GM23338 (cell line): ENCODE measurements around the gene TANGO6. TPM values are rescaled to one million over a fixed set of nuclear protein-coding genes. Genes with fewer than 3 reads are reported as not detected.

Experiments used
- ATAC-seq: fragments of 200-7000 bp; cut with Tn5 transposase; 3 replicates; pipeline ENCODE4 v1.9.1; 2020
- DNase-seq: peaks from one replicate; pipeline ENCODE4 v3.0.0-alpha.2; 2015; ENCODE audit warnings: low spot score
- H2AFZ ChIP-seq: fragments of 200-600 bp; sonication (generic); 2 replicates; pipeline ENCODE4 v1.8.0; 2016; ENCODE audit warnings: antibody characterized with exemption, mild to moderate bottlenecking, moderate library complexity
- H3F3A ChIP-seq: fragments of 200-600 bp; sonication (generic); replicated peaks from 2 replicates; pipeline ENCODE4 v1.8.0; 2017; ENCODE audit warnings: antibody characterized with exemption, mixed run types, low read depth
- H3K27ac ChIP-seq: fragments of 200-600 bp; sonication (generic); 2 replicates; pipeline ENCODE4 v1.6.1; 2016; ENCODE audit warnings: low read depth
- H3K27me3 ChIP-seq: fragments of 200-600 bp; sonication (generic); 2 replicates; pipeline ENCODE4 v1.8.0; 2016; ENCODE audit warnings: mild to moderate bottlenecking, mixed run types, moderate library complexity; ENCODE audit not compliant: insufficient read depth
- H3K36me3 ChIP-seq: fragments of 200-600 bp; sonication (generic); 2 replicates; pipeline ENCODE4 v1.8.0; 2016; ENCODE audit warnings: mild to moderate bottlenecking; ENCODE audit not compliant: insufficient read depth
- H3K4me1 ChIP-seq: fragments of 200-600 bp; sonication (generic); 2 replicates; pipeline ENCODE4 v1.8.0; 2016; ENCODE audit warnings: mild to moderate bottlenecking, moderate library complexity; ENCODE audit not compliant: insufficient read depth
- H3K4me2 ChIP-seq: fragments of 200-600 bp; sonication (generic); 2 replicates; pipeline ENCODE4 v1.7.1; 2017; ENCODE audit warnings: mixed run types
- H3K4me3 ChIP-seq: fragments of 200-600 bp; sonication (generic); 2 replicates; pipeline ENCODE4 v1.6.1; 2016; ENCODE audit warnings: mixed run types
- H3K79me2 ChIP-seq: fragments of 200-600 bp; sonication (generic); replicated peaks from 2 replicates; pipeline ENCODE4 v1.8.0; 2017; ENCODE audit warnings: mild to moderate bottlenecking; ENCODE audit not compliant: insufficient read depth
- H3K9me2 ChIP-seq: fragments of 200-600 bp; sonication (generic); 2 replicates; pipeline ENCODE4 v1.8.0; 2017; ENCODE audit not compliant: insufficient read depth
- H4K20me1 ChIP-seq: fragments of 200-600 bp; sonication (generic); replicated peaks from 2 replicates; pipeline ENCODE4 v1.8.0; 2017; ENCODE audit warnings: mild to moderate bottlenecking; ENCODE audit not compliant: insufficient read depth
- H3K27ac Mint-ChIP-seq: 2 replicates; pipeline ENCODE4 v1.8.0; 2020; ENCODE audit warnings: inconsistent platforms, mild to moderate bottlenecking, moderate library complexity, mixed read lengths
- H3K27me3 Mint-ChIP-seq: 3 replicates; pipeline ENCODE4 v1.8.0; 2022; ENCODE audit warnings: low read depth, mild to moderate bottlenecking, moderate library complexity, mixed read lengths, inconsistent platforms; ENCODE audit not compliant: insufficient read depth, poor library complexity
- H3K36me3 Mint-ChIP-seq: 3 replicates; pipeline ENCODE4 v1.8.0; 2021; ENCODE audit warnings: low read depth, mild to moderate bottlenecking, inconsistent platforms, moderate library complexity, mixed read lengths
- H3K4me1 Mint-ChIP-seq: 3 replicates; pipeline ENCODE4 v1.8.0; 2020; ENCODE audit warnings: mild to moderate bottlenecking, inconsistent platforms, mixed read lengths
- H3K4me3 Mint-ChIP-seq: 3 replicates; pipeline ENCODE4 v1.8.0; 2021; ENCODE audit warnings: moderate library complexity, mild to moderate bottlenecking, inconsistent platforms, mixed read lengths
- H3K9me3 Mint-ChIP-seq: 3 replicates; pipeline ENCODE4 v1.8.0; 2020; ENCODE audit warnings: moderate library complexity, mild to moderate bottlenecking, inconsistent platforms, mixed read lengths
- CREB1 ChIP-seq: fragments of 250-450 bp; sonication (Bioruptor Pico); IDR thresholded peaks from 2 replicates; pipeline ENCODE4 v1.5.0; 2020; ENCODE audit warnings: low read depth, mild to moderate bottlenecking, moderate library complexity
- CTCF ChIP-seq, 2 experiments: fragments of 200-600 bp in 1 of 2; sonication (generic) in 1 of 2; conservative IDR thresholded peaks; 2 replicates each; pipeline versions ENCODE4 v1.5.1 to v1.6.1; 2016 to 2017; ENCODE audit warnings: antibody characterized with exemption in 2 of 2, low read depth in 2 of 2, mild to moderate bottlenecking in 2 of 2, moderate library complexity in 1 of 2
- EZH2 ChIP-seq: fragments of 200-600 bp; sonication (generic); IDR thresholded peaks from one replicate; pipeline ENCODE4 v1.8.0; 2017; ENCODE audit warnings: antibody characterized with exemption, mild to moderate bottlenecking, low read depth; ENCODE audit not compliant: unreplicated experiment
- EZH2phosphoT487 ChIP-seq: fragments of 200-600 bp; sonication (generic); IDR thresholded peaks from one replicate; pipeline ENCODE4 v1.8.1; 2018; ENCODE audit warnings: antibody characterized with exemption; ENCODE audit not compliant: unreplicated experiment
- NANOG ChIP-seq: IDR thresholded peaks from 2 replicates; pipeline ENCODE4 v1.6.1; 2016; ENCODE audit warnings: antibody characterized with exemption, borderline replicate concordance
- POLR2AphosphoS5 ChIP-seq: IDR thresholded peaks from 2 replicates; pipeline ENCODE4 v1.6.1; 2016; ENCODE audit warnings: antibody characterized with exemption, low read depth
- REST ChIP-seq: IDR thresholded peaks from one replicate; pipeline ENCODE4 v1.6.1; 2018; ENCODE audit warnings: antibody characterized with exemption; ENCODE audit not compliant: unreplicated experiment
- STAT1 ChIP-seq: IDR thresholded peaks from one replicate; pipeline ENCODE4 v1.6.1; 2016; ENCODE audit warnings: antibody characterized with exemption; ENCODE audit not compliant: unreplicated experiment
- ZNF114 ChIP-seq: fragments of 250-450 bp; sonication (Bioruptor Pico); IDR thresholded peaks from 2 replicates; pipeline ENCODE4 v1.5.0; 2020; ENCODE audit warnings: mild to moderate bottlenecking, moderate library complexity
- ZNF331 ChIP-seq: fragments of 250-450 bp; sonication (Bioruptor Pico); IDR thresholded peaks from 2 replicates; pipeline ENCODE4 v1.5.0; 2020; ENCODE audit warnings: low read depth, mild to moderate bottlenecking, moderate library complexity
- polyA plus RNA-seq: library from polyadenylated mRNA; unstranded; fragments of >200 nt; fragmentation: Nextera tagmentation; extraction: Ambion mirVana; gene quantifications from 2 replicates; pipeline ENCODE4 v1.2.1, GENCODE V29; 2016
- total RNA-seq: library from RNA; depleted of rRNA; stranded (reverse); fragments of >200 nt; shearing (Covaris generic); gene quantifications from 2 replicates; pipeline ENCODE4 v1.2.3, GENCODE V29; 2014
- TF ChIP-seq, protein P1 (sequence below): fragments of 250-450 bp; sonication (Bioruptor Pico); IDR thresholded peaks from 2 replicates; pipeline ENCODE4 v1.5.0; 2020; ENCODE audit warnings: mild to moderate bottlenecking, moderate library complexity
- TF ChIP-seq, protein P2 (sequence below): IDR thresholded peaks from 2 replicates; pipeline ENCODE4 v1.6.1; 2016; ENCODE audit warnings: antibody characterized with exemption

Gene TANGO6
- total and polyA plus RNA-seq, 2 experiments from 2014 or later = 7.2 to 23.2 TPM

DNA sequence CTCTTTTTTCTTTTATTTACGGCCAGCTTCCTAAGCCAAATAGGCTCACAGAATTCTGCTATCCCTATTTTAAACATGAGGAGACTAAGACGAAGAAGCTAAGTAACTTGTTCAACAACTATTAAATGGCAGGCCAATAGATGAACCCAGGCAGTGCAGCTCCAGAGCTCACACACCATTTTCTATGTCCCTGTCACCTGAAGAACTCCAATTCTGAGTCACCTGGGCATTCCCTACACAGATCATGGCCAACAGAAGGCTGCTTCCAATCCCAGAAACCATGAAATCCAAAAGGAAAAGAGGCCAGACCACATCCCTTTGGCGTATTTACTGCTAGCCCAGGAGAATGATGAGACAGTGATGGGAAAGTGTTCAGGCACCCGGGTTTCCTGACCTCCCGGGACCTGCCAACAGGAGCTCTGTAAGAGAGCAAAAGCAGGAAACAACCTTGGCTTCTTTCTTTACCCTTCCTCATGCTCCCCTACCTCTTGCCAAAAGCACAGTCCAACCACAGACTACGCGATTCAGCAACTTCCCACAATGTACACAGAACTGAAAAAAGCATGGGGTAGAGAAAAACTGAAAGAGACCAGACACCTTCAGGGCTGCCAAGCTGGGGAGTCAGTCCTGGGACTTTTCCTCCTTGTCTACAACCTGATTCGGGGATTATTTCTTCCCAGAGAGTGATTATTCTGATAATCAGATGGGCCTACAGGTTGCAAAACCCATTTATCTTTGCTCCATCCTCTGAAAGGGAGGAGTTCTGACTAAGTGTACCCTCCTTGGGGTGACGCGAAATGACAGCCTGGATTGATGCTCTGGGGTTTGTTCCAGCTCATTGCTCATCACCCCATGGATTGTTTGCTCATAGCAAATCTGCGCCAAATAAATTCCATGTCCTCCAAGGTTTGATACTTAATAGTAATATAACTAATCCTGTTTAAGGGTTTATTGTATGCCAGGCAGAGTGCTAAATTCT, 214.4 kb downstream of the TANGO6 start:
- no peaks in the 10 kb centered on the region for H3K27me3 ChIP-seq
- DNase-seq (no peak), ATAC-seq (peak; percentile 38; the same call in 1 of the 3 replicates)
- no peaks in the 10 kb centered on the region for H4K20me1 ChIP-seq
- H3K27ac Mint-ChIP-seq = peak overlapping the region; percentile 26; the same call in 1 of the 2 replicates
- H3K9me3 Mint-ChIP-seq = no peaks in the 10 kb centered on the region
- no peak overlapping the region for H3K4me2 ChIP-seq
- no peaks in the 10 kb centered on the region for H3K9me2 ChIP-seq
- 0 out of 2 replicates have a peak, but pooled peaks cover 2% of the 10 kb centered on the region for H3F3A ChIP-seq
- H3K36me3 Mint-ChIP-seq = no peaks in the 10 kb centered on the region
- TF ChIP-seq REST (no peak), EZH2phosphoT487 (no peak), NANOG (no peak), STAT1 (no peak), ZNF114 (CRISPR knock-in tag) (no peak), POLR2AphosphoS5 (no peak), CTCF (conservative IDR thresholded peaks at IDR 0.05; ENCODE audit: low read depth in 2 of 2) (no peak), EZH2 (no peak), CREB1 (CRISPR knock-in tag) (no peak), ZNF331 (CRISPR knock-in tag) (no peak)
- TF ChIP-seq, protein P1, sequence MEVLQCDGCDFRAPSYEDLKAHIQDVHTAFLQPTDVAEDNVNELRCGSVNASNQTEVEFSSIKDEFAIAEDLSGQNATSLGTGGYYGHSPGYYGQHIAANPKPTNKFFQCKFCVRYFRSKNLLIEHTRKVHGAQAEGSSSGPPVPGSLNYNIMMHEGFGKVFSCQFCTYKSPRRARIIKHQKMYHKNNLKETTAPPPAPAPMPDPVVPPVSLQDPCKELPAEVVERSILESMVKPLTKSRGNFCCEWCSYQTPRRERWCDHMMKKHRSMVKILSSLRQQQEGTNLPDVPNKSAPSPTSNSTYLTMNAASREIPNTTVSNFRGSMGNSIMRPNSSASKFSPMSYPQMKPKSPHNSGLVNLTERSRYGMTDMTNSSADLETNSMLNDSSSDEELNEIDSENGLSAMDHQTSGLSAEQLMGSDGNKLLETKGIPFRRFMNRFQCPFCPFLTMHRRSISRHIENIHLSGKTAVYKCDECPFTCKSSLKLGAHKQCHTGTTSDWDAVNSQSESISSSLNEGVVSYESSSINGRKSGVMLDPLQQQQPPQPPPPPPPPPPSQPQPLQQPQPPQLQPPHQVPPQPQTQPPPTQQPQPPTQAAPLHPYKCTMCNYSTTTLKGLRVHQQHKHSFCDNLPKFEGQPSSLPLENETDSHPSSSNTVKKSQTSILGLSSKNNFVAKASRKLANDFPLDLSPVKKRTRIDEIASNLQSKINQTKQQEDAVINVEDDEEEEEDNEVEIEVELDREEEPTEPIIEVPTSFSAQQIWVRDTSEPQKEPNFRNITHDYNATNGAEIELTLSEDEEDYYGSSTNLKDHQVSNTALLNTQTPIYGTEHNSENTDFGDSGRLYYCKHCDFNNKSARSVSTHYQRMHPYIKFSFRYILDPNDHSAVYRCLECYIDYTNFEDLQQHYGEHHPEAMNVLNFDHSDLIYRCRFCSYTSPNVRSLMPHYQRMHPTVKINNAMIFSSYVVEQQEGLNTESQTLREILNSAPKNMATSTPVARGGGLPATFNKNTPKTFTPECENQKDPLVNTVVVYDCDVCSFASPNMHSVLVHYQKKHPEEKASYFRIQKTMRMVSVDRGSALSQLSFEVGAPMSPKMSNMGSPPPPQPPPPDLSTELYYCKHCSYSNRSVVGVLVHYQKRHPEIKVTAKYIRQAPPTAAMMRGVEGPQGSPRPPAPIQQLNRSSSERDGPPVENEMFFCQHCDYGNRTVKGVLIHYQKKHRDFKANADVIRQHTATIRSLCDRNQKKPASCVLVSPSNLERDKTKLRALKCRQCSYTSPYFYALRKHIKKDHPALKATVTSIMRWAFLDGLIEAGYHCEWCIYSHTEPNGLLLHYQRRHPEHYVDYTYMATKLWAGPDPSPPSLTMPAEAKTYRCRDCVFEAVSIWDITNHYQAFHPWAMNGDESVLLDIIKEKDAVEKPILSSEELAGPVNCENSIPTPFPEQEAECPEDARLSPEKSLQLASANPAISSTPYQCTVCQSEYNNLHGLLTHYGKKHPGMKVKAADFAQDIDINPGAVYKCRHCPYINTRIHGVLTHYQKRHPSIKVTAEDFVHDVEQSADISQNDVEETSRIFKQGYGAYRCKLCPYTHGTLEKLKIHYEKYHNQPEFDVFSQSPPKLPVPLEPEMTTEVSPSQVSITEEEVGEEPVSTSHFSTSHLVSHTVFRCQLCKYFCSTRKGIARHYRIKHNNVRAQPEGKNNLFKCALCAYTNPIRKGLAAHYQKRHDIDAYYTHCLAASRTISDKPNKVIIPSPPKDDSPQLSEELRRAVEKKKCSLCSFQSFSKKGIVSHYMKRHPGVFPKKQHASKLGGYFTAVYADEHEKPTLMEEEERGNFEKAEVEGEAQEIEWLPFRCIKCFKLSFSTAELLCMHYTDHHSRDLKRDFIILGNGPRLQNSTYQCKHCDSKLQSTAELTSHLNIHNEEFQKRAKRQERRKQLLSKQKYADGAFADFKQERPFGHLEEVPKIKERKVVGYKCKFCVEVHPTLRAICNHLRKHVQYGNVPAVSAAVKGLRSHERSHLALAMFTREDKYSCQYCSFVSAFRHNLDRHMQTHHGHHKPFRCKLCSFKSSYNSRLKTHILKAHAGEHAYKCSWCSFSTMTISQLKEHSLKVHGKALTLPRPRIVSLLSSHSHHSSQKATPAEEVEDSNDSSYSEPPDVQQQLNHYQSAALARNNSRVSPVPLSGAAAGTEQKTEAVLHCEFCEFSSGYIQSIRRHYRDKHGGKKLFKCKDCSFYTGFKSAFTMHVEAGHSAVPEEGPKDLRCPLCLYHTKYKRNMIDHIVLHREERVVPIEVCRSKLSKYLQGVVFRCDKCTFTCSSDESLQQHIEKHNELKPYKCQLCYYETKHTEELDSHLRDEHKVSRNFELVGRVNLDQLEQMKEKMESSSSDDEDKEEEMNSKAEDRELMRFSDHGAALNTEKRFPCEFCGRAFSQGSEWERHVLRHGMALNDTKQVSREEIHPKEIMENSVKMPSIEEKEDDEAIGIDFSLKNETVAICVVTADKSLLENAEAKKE = no peak
- TF ChIP-seq, protein P2, sequence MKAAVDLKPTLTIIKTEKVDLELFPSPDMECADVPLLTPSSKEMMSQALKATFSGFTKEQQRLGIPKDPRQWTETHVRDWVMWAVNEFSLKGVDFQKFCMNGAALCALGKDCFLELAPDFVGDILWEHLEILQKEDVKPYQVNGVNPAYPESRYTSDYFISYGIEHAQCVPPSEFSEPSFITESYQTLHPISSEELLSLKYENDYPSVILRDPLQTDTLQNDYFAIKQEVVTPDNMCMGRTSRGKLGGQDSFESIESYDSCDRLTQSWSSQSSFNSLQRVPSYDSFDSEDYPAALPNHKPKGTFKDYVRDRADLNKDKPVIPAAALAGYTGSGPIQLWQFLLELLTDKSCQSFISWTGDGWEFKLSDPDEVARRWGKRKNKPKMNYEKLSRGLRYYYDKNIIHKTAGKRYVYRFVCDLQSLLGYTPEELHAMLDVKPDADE = no peak
- no peaks in the 10 kb centered on the region for H3K79me2 ChIP-seq
- peaks cover 3% of the 10 kb centered on the region for H3K27me3 Mint-ChIP-seq
- H3K27ac ChIP-seq = no peak overlapping the region
- no peak overlapping the region for H3K4me3 ChIP-seq
- H2AFZ ChIP-seq = no peak overlapping the region
- H3K4me1 ChIP-seq = peaks cover 20% of the 10 kb centered on the region
- no peaks in the 10 kb centered on the region for H3K36me3 ChIP-seq
- H3K4me3 Mint-ChIP-seq = no peak overlapping the region
- peaks cover 18% of the 10 kb centered on the region for H3K4me1 Mint-ChIP-seq
